B cell (primary cell): ENCODE measurements around the gene RTP4. TPM values are rescaled to one million over a fixed set of nuclear protein-coding genes. Genes with fewer than 3 reads are reported as not detected.

Source experiments
- ATAC-seq: fragments of 200-7000 bp; cut with Tn5 transposase; one replicate; pipeline ENCODE4 v1.10.0; 2021; ENCODE audit warnings: low read depth, mild to moderate bottlenecking, moderate number of reproducible peaks, moderate library complexity
- CTCF ChIA-PET: fragments of 350-600 bp; sonication (Branson Sonifier 250); formaldehyde crosslinking; loops from one replicate; lab custom pipeline; 2021; ENCODE audit warnings: antibody characterized with exemption, inconsistent platforms; lab: Charles Lee
- POLR2A ChIA-PET: fragments of 350-600 bp; sonication (Branson Sonifier 250); formaldehyde crosslinking; loops from one replicate; lab custom pipeline; 2021; ENCODE audit warnings: antibody characterized with exemption; lab: Charles Lee
- DNase-seq: peaks from one replicate; pipeline ENCODE4 v3.0.0; 2013
- H2AFZ ChIP-seq: 2 replicates; pipeline ENCODE4 v1.6.1; 2012; ENCODE audit warnings: mild to moderate bottlenecking, low read depth, low read length; ENCODE audit not compliant: insufficient read depth, poor library complexity, severe bottlenecking
- H3K27ac ChIP-seq, 2 donors: 1 replicate in 1 of 2; 2 replicates in 1 of 2; pipeline ENCODE4 v1.5.1; 2012 to 2013; ENCODE audit warnings: low read length in 2 of 2, mild to moderate bottlenecking in 2 of 2, moderate library complexity in 1 of 2
- H3K27me3 ChIP-seq, 4 experiments: fragments of 200-600 bp in 1 of 4; sonication (generic) in 1 of 4; replicated peaks in 1 of 4; 1 replicate in 2 of 4; 2 replicates in 2 of 4; pipeline versions ENCODE4 v1.6.1 to v1.7.0; 2013 to 2016; ENCODE audit warnings: low read length in 3 of 4, mild to moderate bottlenecking in 2 of 4, mixed read lengths in 1 of 4, moderate library complexity in 1 of 4; ENCODE audit not compliant: insufficient read depth in 4 of 4, control insufficient read depth in 3 of 4; ENCODE audit errors: control extremely low read depth in 1 of 4
- H3K36me3 ChIP-seq, 2 experiments: replicated peaks in 1 of 2; 1 replicate in 1 of 2; 2 replicates in 1 of 2; pipeline versions ENCODE4 v1.6.1 to v1.7.1; 2013; ENCODE audit warnings: low read length in 1 of 2; ENCODE audit not compliant: insufficient read depth in 2 of 2, control insufficient read depth in 1 of 2; ENCODE audit errors: control extremely low read depth in 1 of 2, extremely low read depth in 1 of 2
- H3K4me1 ChIP-seq, 2 donors: fragments of 200-600 bp in 1 of 2; sonication (generic) in 1 of 2; 1 replicate in 1 of 2; 2 replicates in 1 of 2; pipeline versions ENCODE4 v1.5.1 to v1.6.1; 2013 to 2017; ENCODE audit warnings: low read length in 2 of 2; ENCODE audit not compliant: control insufficient read depth in 2 of 2, insufficient read depth in 2 of 2
- H3K4me2 ChIP-seq: replicated peaks from 2 replicates; pipeline ENCODE3; 2012; ENCODE audit warnings: mild to moderate bottlenecking, low read depth, low read length; ENCODE audit not compliant: poor library complexity, severe bottlenecking
- H3K4me3 ChIP-seq, 5 experiments: fragments of 200-600 bp in 1 of 5; sonication (generic) in 1 of 5; 1 replicate in 3 of 5; 2 replicates in 2 of 5; pipeline versions ENCODE4 v1.5.1 to v1.7.0; 2011 to 2016; ENCODE audit warnings: low read length in 4 of 5, mild to moderate bottlenecking in 4 of 5, low read depth in 2 of 5, control low read depth in 1 of 5, moderate library complexity in 1 of 5; ENCODE audit not compliant: insufficient read depth in 1 of 5; ENCODE audit errors: control extremely low read depth in 1 of 5, extremely low read depth in 1 of 5
- H3K79me2 ChIP-seq: fragments of 200-600 bp; sonication (generic); one replicate; pipeline ENCODE4 v1.6.0; 2016; ENCODE audit warnings: low read length; ENCODE audit not compliant: control insufficient read depth, insufficient read depth
- H3K9ac ChIP-seq: fragments of 200-600 bp; sonication (generic); 2 replicates; pipeline ENCODE4 v1.6.1; 2017; ENCODE audit warnings: mild to moderate bottlenecking, low read length, moderate library complexity
- H3K9me3 ChIP-seq, 3 donors: one replicate each; pipeline versions ENCODE4 v1.6.1 to v1.7.1; 2013; ENCODE audit warnings: low read length in 2 of 3; ENCODE audit not compliant: control insufficient read depth in 2 of 3, insufficient read depth in 1 of 3; ENCODE audit errors: control extremely low read depth in 1 of 3
- H4K20me1 ChIP-seq: 2 replicates; pipeline ENCODE4 v1.6.0; 2012; ENCODE audit warnings: mild to moderate bottlenecking, low read length; ENCODE audit not compliant: insufficient read depth, control insufficient read depth, poor library complexity, severe bottlenecking
- H3K27ac Mint-ChIP-seq: one replicate; pipeline ENCODE4 v1.8.0; 2021; ENCODE audit warnings: mixed read lengths
- H3K27me3 Mint-ChIP-seq: one replicate; pipeline ENCODE4 v1.8.0; 2021; ENCODE audit warnings: mixed read lengths
- H3K4me1 Mint-ChIP-seq: one replicate; pipeline ENCODE4 v1.8.0; 2021; ENCODE audit warnings: mixed read lengths
- H3K4me3 Mint-ChIP-seq: one replicate; pipeline ENCODE4 v1.8.0; 2021; ENCODE audit warnings: mixed read lengths
- H3K9me3 Mint-ChIP-seq: one replicate; pipeline ENCODE4 v1.8.0; 2022; ENCODE audit warnings: mixed read lengths; ENCODE audit not compliant: insufficient read depth
- CTCF ChIP-seq: fragments of 200-600 bp; IDR thresholded peaks from one replicate; pipeline ENCODE4 v1.8.0; 2022; ENCODE audit warnings: antibody characterized with exemption, mild to moderate bottlenecking
- EZH2 ChIP-seq: IDR thresholded peaks from 2 replicates; pipeline ENCODE4 v1.6.1; 2012; ENCODE audit warnings: borderline replicate concordance, low read depth, mild to moderate bottlenecking, moderate library complexity, low read length; ENCODE audit not compliant: insufficient read depth, poor library complexity, severe bottlenecking
- WGBS: methylation state at CpG from one replicate; pipeline ENCODE4 v1.1.5; 2013; ENCODE audit warnings: missing lambda C conversion rate; ENCODE audit not compliant: insufficient coverage; 5-methylcytosine and 5-hydroxymethylcytosine counted together
- intact Hi-C: fragments of 100-400 bp; cut with micrococcal nuclease; formaldehyde crosslinking; loops from one replicate; pipeline ENCODE4 v1.10.0; 2022
- polyA plus RNA-seq: library from polyadenylated mRNA; depleted of rRNA; stranded (reverse); fragments of >200 nt; gene quantifications from 2 replicates; pipeline ENCODE4 v1.2.3, GENCODE V29; 2012
- total RNA-seq, 2 donors: library from RNA; stranded (reverse); fragments of 120-200 nt in 1 of 2; gene quantifications; 1 replicate in 1 of 2; 2 replicates in 1 of 2; pipeline versions ENCODE4 v1.2.3 to v1.2.4, GENCODE V29; 2013 to 2022

The RTP4 gene
- total and polyA plus RNA-seq, 2 donors (not counting 1 experiment from before 2014, with no cell fraction given): 1.0 to 6.7 TPM

- Histone ChIP-seq H3K4me2 (no peak overlapping the region), H3K36me3 (no peaks in the 10 kb centered on the region), H3K79me2 (no peaks in the 10 kb centered on the region), H3K4me3 (no peak overlapping the region), H3K9me3 (no peaks in the 10 kb centered on the region), H4K20me1 (no peaks in the 10 kb centered on the region), H2AFZ (no peak overlapping the region), H3K27me3 (peaks cover 0 to 7% (median 0%) of the 10 kb centered on the region in 4 experiments), H3K4me1 (no peaks in the 10 kb centered on the region), H3K27ac (no peak overlapping the region), H3K9ac (no peak overlapping the region)
- intact Hi-C loops: no loop called here
- H3K4me1 Mint-ChIP-seq: no peaks in the 10 kb centered on the region
- 100% methylated on average over 2 of the region's 4 CpGs for WGBS
- ChIA-PET CTCF (no interaction called here), POLR2A (no interaction called here)
- TF ChIP-seq CTCF (no peak), EZH2 (no peak)
- no peak overlapping the region for H3K4me3 Mint-ChIP-seq
- no peak for DNase-seq
- peaks cover 14% of the 10 kb centered on the region for H3K27me3 Mint-ChIP-seq
- H3K9me3 Mint-ChIP-seq: peaks cover 9% of the 10 kb centered on the region
- ATAC-seq: no peak
- no peak overlapping the region for H3K27ac Mint-ChIP-seq
Observed at GRCh38 chr3:187383246-187383645, 15.1 kb downstream of the RTP4 start.

GRCh38 chr3:187385296-187385695 lies 17.1 kb downstream of the RTP4 start:
- ATAC-seq (no peak), DNase-seq (no peak)
- Mint-ChIP-seq H3K4me3 (no peak overlapping the region), H3K27ac (no peak overlapping the region), H3K27me3 (peaks cover 26% of the 10 kb centered on the region), H3K9me3 (peaks cover 9% of the 10 kb centered on the region), H3K4me1 (no peaks in the 10 kb centered on the region)
- no peaks in the 10 kb centered on the region for H3K79me2 ChIP-seq
- H3K4me1 ChIP-seq: no peaks in the 10 kb centered on the region
- intact Hi-C loops: no loop called here
- H4K20me1 ChIP-seq: no peaks in the 10 kb centered on the region
- H3K9ac ChIP-seq: no peak overlapping the region
- H3K4me3 ChIP-seq: no peak overlapping the region
- no CpG with 5 or more reads among the region's 1 CpG for WGBS
- TF ChIP-seq EZH2 (no peak), CTCF (no peak)
- H2AFZ ChIP-seq: no peak overlapping the region
- no peaks in the 10 kb centered on the region for H3K36me3 ChIP-seq
- H3K27ac ChIP-seq: no peak overlapping the region
- no peak overlapping the region for H3K4me2 ChIP-seq
- peaks cover 0 to 7% (median 0%) of the 10 kb centered on the region in 4 experiments for H3K27me3 ChIP-seq
- POLR2A ChIA-PET: no interaction called here
- H3K9me3 ChIP-seq: no peaks in the 10 kb centered on the region
- CTCF ChIA-PET: no interaction called here
